Esophagus squamous epithelium (tissue), 4 donors: Measurements from ENCODE around the gene FOXRED1.

Experiments used
- POLR2A ChIP-seq, 4 donors: fragments of 450-650 bp; IDR thresholded peaks; one replicate each; pipeline ENCODE4 v1.6.1; 2017; ENCODE audit warnings: antibody characterized with exemption in 4 of 4, mild to moderate bottlenecking in 4 of 4, moderate library complexity in 3 of 4
- TF ChIP-seq, protein P1 (sequence below), 6 experiments: fragments of 450-650 bp in 4 of 6; fragments of 200-600 bp in 2 of 6; sonication (generic) in 2 of 6; IDR thresholded peaks; one replicate each; pipeline ENCODE4 v1.5.1; 2016 to 2019; ENCODE audit warnings: antibody characterized with exemption in 6 of 6, mild to moderate bottlenecking in 4 of 6, moderate library complexity in 4 of 6

GRCh38 chr11:126262216-126262615 is 6.7 kb upstream of the FOXRED1 start:
- TF ChIP-seq POLR2A (IDR thresholded peaks at IDR 0.05): no peak
- TF ChIP-seq, protein P1, sequence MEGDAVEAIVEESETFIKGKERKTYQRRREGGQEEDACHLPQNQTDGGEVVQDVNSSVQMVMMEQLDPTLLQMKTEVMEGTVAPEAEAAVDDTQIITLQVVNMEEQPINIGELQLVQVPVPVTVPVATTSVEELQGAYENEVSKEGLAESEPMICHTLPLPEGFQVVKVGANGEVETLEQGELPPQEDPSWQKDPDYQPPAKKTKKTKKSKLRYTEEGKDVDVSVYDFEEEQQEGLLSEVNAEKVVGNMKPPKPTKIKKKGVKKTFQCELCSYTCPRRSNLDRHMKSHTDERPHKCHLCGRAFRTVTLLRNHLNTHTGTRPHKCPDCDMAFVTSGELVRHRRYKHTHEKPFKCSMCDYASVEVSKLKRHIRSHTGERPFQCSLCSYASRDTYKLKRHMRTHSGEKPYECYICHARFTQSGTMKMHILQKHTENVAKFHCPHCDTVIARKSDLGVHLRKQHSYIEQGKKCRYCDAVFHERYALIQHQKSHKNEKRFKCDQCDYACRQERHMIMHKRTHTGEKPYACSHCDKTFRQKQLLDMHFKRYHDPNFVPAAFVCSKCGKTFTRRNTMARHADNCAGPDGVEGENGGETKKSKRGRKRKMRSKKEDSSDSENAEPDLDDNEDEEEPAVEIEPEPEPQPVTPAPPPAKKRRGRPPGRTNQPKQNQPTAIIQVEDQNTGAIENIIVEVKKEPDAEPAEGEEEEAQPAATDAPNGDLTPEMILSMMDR (IDR thresholded peaks at IDR 0.05): no peak
